ENCODE data around the gene ADRM1. TPM values are rescaled to one million over a fixed set of nuclear protein-coding genes. Genes with fewer than 3 reads are reported as not detected.

ADRM1 gene
- total and polyA plus RNA-seq, 3 experiments from 2014 or later = 101 to 166 (median 159) TPM

DNA sequence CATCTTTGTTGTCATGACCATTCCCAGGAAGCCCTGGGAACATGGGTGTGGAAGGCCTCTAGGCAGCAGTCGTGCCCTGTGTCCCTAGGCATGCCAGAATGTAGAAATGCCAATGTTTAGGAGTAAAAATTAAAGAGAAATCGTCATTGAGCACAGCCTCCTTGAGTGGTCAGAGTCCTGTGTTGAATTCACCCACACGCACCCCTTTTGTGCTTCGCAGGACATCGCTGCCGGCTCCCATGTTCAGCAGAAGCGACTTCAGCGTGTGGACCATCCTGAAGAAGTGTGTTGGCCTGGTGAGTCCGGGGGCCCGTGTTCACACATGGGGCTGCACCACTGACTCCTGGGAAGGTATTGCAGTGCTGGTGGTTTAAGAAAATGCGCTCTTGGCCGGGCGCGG is 39.4 kb upstream of the ADRM1 start:
- Histone ChIP-seq H3K9me3 (ENCODE audit: low read length) (no peaks in the 10 kb centered on the region), H3K4me1 (ENCODE audit: insufficient read depth, low read length) (no peaks in the 10 kb centered on the region), H3K27me3 (ENCODE audit: insufficient read depth, low read length, poor library complexity, severe bottlenecking) (no peaks in the 10 kb centered on the region), H3K27ac (ENCODE audit: low read depth, low read length) (no peak overlapping the region), H3K4me3 (ENCODE audit: low read length) (no peak overlapping the region), H3K36me3 (ENCODE audit: insufficient read depth, low read length) (peaks cover 38% of the 10 kb centered on the region)
- Mint-ChIP-seq H3K27me3 (no peaks in the 10 kb centered on the region), H3K36me3 (peaks cover 9 to 85% (median 21%) of the 10 kb centered on the region in 3 donors), H3K4me3 (no peak overlapping the region), H3K4me1 (peaks cover 2 to 5% (median 3%) of the 10 kb centered on the region in 3 donors), H3K9me3 (no peaks in the 10 kb centered on the region), H3K27ac (peak overlapping the region in 1 of 8 donors; percentile 75)
- DNase-seq = no peak
- ChIA-PET CTCF (no interaction called here), POLR2A (no interaction called here)

DNA sequence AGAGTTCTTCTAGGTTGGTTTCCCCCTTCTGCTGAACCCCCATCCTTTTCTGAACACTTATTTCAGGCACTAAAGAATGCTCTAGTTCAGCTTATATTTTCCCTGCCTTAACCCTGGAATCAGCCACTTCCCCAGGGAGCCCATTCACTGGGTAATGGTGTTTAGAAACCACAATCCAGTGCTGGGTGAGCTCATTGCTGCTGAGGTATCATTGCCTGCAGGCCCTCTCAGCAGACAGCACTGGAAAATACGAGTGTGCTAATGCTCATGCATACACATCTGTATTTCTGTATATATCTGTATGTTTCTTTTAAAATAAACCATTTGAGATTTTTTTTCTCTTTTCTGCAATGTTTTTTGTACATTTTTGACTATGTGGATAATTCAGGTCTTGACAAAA is 37.4 kb upstream of the ADRM1 start:
- POLR2A ChIA-PET = no interaction called here

GRCh38 chr20:62266340-62266739 is 36.5 kb upstream of the ADRM1 start:
- Histone ChIP-seq H3K4me1 (ENCODE audit: insufficient read depth, low read length) (no peaks in the 10 kb centered on the region), H3K9me3 (ENCODE audit: low read length) (no peaks in the 10 kb centered on the region), H3K27ac (ENCODE audit: low read depth, low read length) (no peak overlapping the region), H3K27me3 (ENCODE audit: insufficient read depth, low read length, poor library complexity, severe bottlenecking) (no peaks in the 10 kb centered on the region), H3K36me3 (ENCODE audit: insufficient read depth, low read length) (peaks cover 24% of the 10 kb centered on the region), H3K4me3 (ENCODE audit: low read length) (no peak overlapping the region)
- ChIA-PET POLR2A (no interaction called here), CTCF (interaction anchor here (1.9 kb wide), 1 partner anchor 40 kb away, joined by 4 read pairs; no protein-coding TSS in a partner anchor)
- peaks cover 9 to 67% (median 16%) of the 10 kb centered on the region in 3 donors for H3K36me3 Mint-ChIP-seq
- no peaks in the 10 kb centered on the region for H3K27me3 Mint-ChIP-seq
- no peaks in the 10 kb centered on the region for H3K9me3 Mint-ChIP-seq
- DNase-seq = no peak
- H3K4me1 Mint-ChIP-seq = peaks cover 0 to 3% (median 0%) of the 10 kb centered on the region in 3 donors
- peak overlapping the region in 1 of 8 donors; percentile 38 for H3K27ac Mint-ChIP-seq
- H3K4me3 Mint-ChIP-seq = no peak overlapping the region

More for the DNA sequence above, 37.4 kb upstream of the ADRM1 start:
- H3K4me3 ChIP-seq (ENCODE audit: low read length) = no peak overlapping the region
- no peaks in the 10 kb centered on the region for H3K9me3 ChIP-seq (ENCODE audit: low read length)
- peaks cover 27% of the 10 kb centered on the region for H3K36me3 ChIP-seq (ENCODE audit: insufficient read depth, low read length)
- DNase-seq = no peak
- H3K36me3 Mint-ChIP-seq = peaks cover 9 to 73% (median 18%) of the 10 kb centered on the region in 3 donors
- no peak overlapping the region for H3K27ac Mint-ChIP-seq
- H3K4me3 Mint-ChIP-seq = no peak overlapping the region
- peaks cover 0 to 3% (median 0%) of the 10 kb centered on the region in 3 donors for H3K4me1 Mint-ChIP-seq
- no peaks in the 10 kb centered on the region for H3K4me1 ChIP-seq (ENCODE audit: insufficient read depth, low read length)
- CTCF ChIA-PET = interaction anchor here (1.9 kb wide), 1 partner anchor 41 kb away, joined by 4 read pairs; no protein-coding TSS in a partner anchor
- H3K9me3 Mint-ChIP-seq = no peaks in the 10 kb centered on the region
- no peaks in the 10 kb centered on the region for H3K27me3 ChIP-seq (ENCODE audit: insufficient read depth, low read length, poor library complexity, severe bottlenecking)
- H3K27me3 Mint-ChIP-seq = no peaks in the 10 kb centered on the region
- H3K27ac ChIP-seq (ENCODE audit: low read depth, low read length) = no peak overlapping the region

DNA sequence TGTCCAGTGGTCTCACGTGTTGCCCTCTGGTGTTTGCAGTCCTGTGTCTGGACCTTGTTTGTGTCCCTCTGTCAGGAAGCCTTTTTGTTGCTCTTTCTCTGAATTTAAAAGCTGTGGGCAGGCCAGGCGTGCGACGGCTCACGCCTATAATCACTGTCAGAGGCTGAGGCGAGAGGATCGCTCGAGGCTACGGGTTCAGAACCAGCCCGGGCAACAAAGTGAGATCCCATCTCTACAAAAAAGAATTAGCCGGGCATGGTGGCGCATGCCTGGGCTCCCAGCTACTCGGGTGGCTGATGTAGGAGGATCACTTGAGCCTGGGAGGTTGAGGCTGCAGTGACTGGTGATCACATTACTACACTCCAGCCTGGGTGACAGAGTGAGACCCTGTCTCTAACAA is 35.9 kb upstream of the ADRM1 start:
- CTCF ChIA-PET = no interaction called here
- POLR2A ChIA-PET = no interaction called here
- Mint-ChIP-seq H3K27me3 (no peaks in the 10 kb centered on the region), H3K36me3 (peaks cover 9 to 67% (median 16%) of the 10 kb centered on the region in 3 donors), H3K9me3 (no peaks in the 10 kb centered on the region), H3K4me1 (peaks cover 0 to 3% (median 0%) of the 10 kb centered on the region in 3 donors), H3K4me3 (no peak overlapping the region), H3K27ac (no peak overlapping the region)
- no peaks in the 10 kb centered on the region for H3K27me3 ChIP-seq (ENCODE audit: insufficient read depth, low read length, poor library complexity, severe bottlenecking)
- H3K36me3 ChIP-seq (ENCODE audit: insufficient read depth, low read length) = peaks cover 24% of the 10 kb centered on the region
- H3K27ac ChIP-seq (ENCODE audit: low read depth, low read length) = no peak overlapping the region
- DNase-seq = no peak
- no peak overlapping the region for H3K4me3 ChIP-seq (ENCODE audit: low read length)
- no peaks in the 10 kb centered on the region for H3K9me3 ChIP-seq (ENCODE audit: low read length)
- H3K4me1 ChIP-seq (ENCODE audit: insufficient read depth, low read length) = no peaks in the 10 kb centered on the region

- H3K27ac ChIP-seq (ENCODE audit: low read depth, low read length) = no peak overlapping the region
- peaks cover 0 to 2% (median 0%) of the 10 kb centered on the region in 3 donors for H3K4me1 Mint-ChIP-seq
- H3K36me3 ChIP-seq (ENCODE audit: insufficient read depth, low read length) = peaks cover 24% of the 10 kb centered on the region
- H3K9me3 Mint-ChIP-seq = no peaks in the 10 kb centered on the region
- no peaks in the 10 kb centered on the region for H3K27me3 ChIP-seq (ENCODE audit: insufficient read depth, low read length, poor library complexity, severe bottlenecking)
- H3K9me3 ChIP-seq (ENCODE audit: low read length) = no peaks in the 10 kb centered on the region
- H3K4me3 Mint-ChIP-seq = no peak overlapping the region
- no peaks in the 10 kb centered on the region for H3K27me3 Mint-ChIP-seq
- no peaks in the 10 kb centered on the region for H3K4me1 ChIP-seq (ENCODE audit: insufficient read depth, low read length)
- peaks cover 9 to 68% (median 15%) of the 10 kb centered on the region in 3 donors for H3K36me3 Mint-ChIP-seq
- ChIA-PET CTCF (interaction anchor here (0.7 kb wide), 1 partner anchor 233 kb away, joined by 3 read pairs; no protein-coding TSS in a partner anchor), POLR2A (no interaction called here)
- no peak overlapping the region for H3K4me3 ChIP-seq (ENCODE audit: low read length)
- DNase-seq = no peak
- H3K27ac Mint-ChIP-seq = no peak overlapping the region
These were observed 35.3 kb upstream of the ADRM1 start for GRCh38 chr20:62267543-62267942.

DNA sequence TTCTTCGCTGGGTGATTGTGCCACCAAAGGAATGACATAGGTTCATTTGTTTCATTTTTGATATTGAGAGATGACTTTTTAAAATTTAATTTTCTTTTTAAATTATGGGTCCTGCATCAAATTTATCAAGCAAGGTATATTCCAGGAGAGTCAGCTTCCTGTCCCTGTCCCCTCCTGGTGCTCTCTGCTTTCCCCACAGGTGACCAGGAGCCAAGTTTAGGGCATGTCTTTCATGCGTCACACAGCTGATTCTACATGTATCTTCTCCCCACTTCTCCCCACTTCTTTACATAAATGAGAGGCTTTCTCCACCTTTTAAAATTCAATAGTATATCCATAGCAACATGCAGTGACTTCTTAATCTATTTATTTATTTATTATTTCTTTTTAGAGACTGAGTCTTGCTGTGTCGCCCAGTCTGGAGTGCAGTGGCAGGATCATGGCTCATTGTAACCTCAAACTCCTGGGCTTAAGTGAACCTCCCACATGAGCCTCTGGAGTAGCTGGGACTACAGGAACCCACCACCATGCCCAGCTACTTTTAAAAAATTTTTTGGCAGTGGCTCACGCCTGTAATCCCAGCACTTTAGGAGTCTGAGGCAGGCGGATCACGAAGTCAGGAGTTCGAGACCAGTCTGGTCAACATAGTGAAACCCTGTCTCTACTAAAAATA is 34.4 kb upstream of the ADRM1 start:
- peaks cover 0 to 2% (median 0%) of the 10 kb centered on the region in 3 donors for H3K4me1 Mint-ChIP-seq
- no peak overlapping the region for H3K4me3 ChIP-seq (ENCODE audit: low read length)
- no peaks in the 10 kb centered on the region for H3K27me3 Mint-ChIP-seq
- no peaks in the 10 kb centered on the region for H3K9me3 ChIP-seq (ENCODE audit: low read length)
- H3K27me3 ChIP-seq (ENCODE audit: insufficient read depth, low read length, poor library complexity, severe bottlenecking) = no peaks in the 10 kb centered on the region
- no peak for DNase-seq
- H3K27ac Mint-ChIP-seq = peak overlapping the region in 1 of 8 donors; percentile 15
- no peak overlapping the region for H3K27ac ChIP-seq (ENCODE audit: low read depth, low read length)
- CTCF ChIA-PET = no interaction called here
- no peaks in the 10 kb centered on the region for H3K4me1 ChIP-seq (ENCODE audit: insufficient read depth, low read length)
- POLR2A ChIA-PET = no interaction called here
- H3K36me3 Mint-ChIP-seq = peaks cover 9 to 68% (median 20%) of the 10 kb centered on the region in 3 donors
- peaks cover 23% of the 10 kb centered on the region for H3K36me3 ChIP-seq (ENCODE audit: insufficient read depth, low read length)
- H3K9me3 Mint-ChIP-seq = no peaks in the 10 kb centered on the region
- no peak overlapping the region for H3K4me3 Mint-ChIP-seq

- H3K27ac ChIP-seq (ENCODE audit: low read depth, low read length) = no peak overlapping the region
- H3K4me3 Mint-ChIP-seq = no peak overlapping the region
- no peaks in the 10 kb centered on the region for H3K4me1 ChIP-seq (ENCODE audit: insufficient read depth, low read length)
- peaks cover 9 to 70% (median 23%) of the 10 kb centered on the region in 3 donors for H3K36me3 Mint-ChIP-seq
- H3K9me3 Mint-ChIP-seq = no peaks in the 10 kb centered on the region
- POLR2A ChIA-PET = no interaction called here
- CTCF ChIA-PET = no interaction called here
- DNase-seq = no peak
- no peaks in the 10 kb centered on the region for H3K27me3 Mint-ChIP-seq
- peaks cover 29% of the 10 kb centered on the region for H3K36me3 ChIP-seq (ENCODE audit: insufficient read depth, low read length)
- no peak overlapping the region for H3K4me3 ChIP-seq (ENCODE audit: low read length)
- H3K27ac Mint-ChIP-seq = peak overlapping the region in 1 of 8 donors; percentile 38
- no peaks in the 10 kb centered on the region for H3K9me3 ChIP-seq (ENCODE audit: low read length)
- peaks cover 0 to 4% (median 0%) of the 10 kb centered on the region in 3 donors for H3K4me1 Mint-ChIP-seq
- no peaks in the 10 kb centered on the region for H3K27me3 ChIP-seq (ENCODE audit: insufficient read depth, low read length, poor library complexity, severe bottlenecking)
These were observed 33.4 kb upstream of the ADRM1 start for GRCh38 chr20:62269378-62269777.

GRCh38 chr20:62269871-62270270 is 32.9 kb upstream of the ADRM1 start:
- DNase-seq = no peak
- H3K36me3 Mint-ChIP-seq = peaks cover 6 to 70% (median 20%) of the 10 kb centered on the region in 3 donors
- Histone ChIP-seq H3K27ac (ENCODE audit: low read depth, low read length) (no peak overlapping the region), H3K36me3 (ENCODE audit: insufficient read depth, low read length) (peaks cover 24% of the 10 kb centered on the region), H3K4me3 (ENCODE audit: low read length) (no peak overlapping the region), H3K27me3 (ENCODE audit: insufficient read depth, low read length, poor library complexity, severe bottlenecking) (no peaks in the 10 kb centered on the region), H3K9me3 (ENCODE audit: low read length) (no peaks in the 10 kb centered on the region), H3K4me1 (ENCODE audit: insufficient read depth, low read length) (no peaks in the 10 kb centered on the region)
- H3K4me3 Mint-ChIP-seq = no peak overlapping the region
- H3K9me3 Mint-ChIP-seq = no peaks in the 10 kb centered on the region
- no peaks in the 10 kb centered on the region for H3K27me3 Mint-ChIP-seq
- ChIA-PET POLR2A (no interaction called here), CTCF (no interaction called here)
- H3K27ac Mint-ChIP-seq = no peak overlapping the region
- H3K4me1 Mint-ChIP-seq = peaks cover 0 to 4% (median 0%) of the 10 kb centered on the region in 3 donors

Data from CD8-positive, alpha-beta memory T cell (primary cell).